ENCODE measurements around the gene BST1.

The BST1 gene

GRCh38 chr4:15779809-15780208, 76.9 kb downstream of the BST1 start:
- DNase-seq (ENCODE audit: low read depth), result no peak

- DNase-seq (ENCODE audit: low read depth), result no peak
Measured at GRCh38 chr4:15781427-15782095, 78.7 kb downstream of the BST1 start.
